Measurements from ENCODE around the gene ME3. TPM values are rescaled to one million over a fixed set of nuclear protein-coding genes. Genes with fewer than 3 reads are reported as not detected.

ME3 gene
- polyA plus RNA-seq, 1 donor (not counting 4 experiments of a cell fraction or from before 2014, with no cell fraction given), result 1.0 TPM

DNA sequence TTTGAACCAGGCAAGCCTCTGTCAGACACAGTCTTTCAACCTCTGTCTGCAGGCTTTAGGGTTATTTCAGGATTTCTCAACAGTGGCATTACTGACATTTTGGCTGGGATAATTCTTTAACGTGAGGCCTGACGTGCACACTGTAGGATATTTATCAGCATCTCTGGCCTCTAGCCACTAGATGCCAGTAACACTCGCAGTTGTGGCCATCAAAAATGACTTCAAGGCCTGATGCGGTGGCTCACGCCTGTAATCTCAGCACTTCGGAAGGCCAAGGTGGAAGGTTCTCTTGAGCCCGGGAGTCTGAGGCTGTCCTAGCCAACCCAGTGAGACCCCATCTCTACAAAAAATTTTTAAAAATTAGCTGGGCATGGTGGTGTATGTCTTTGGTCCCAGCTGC is 184.7 kb downstream of the ME3 start:
- Histone ChIP-seq H3K4me1 (ENCODE audit: control insufficient read depth, extremely low read depth, insufficient read depth, low read length) (peaks cover 19% of the 10 kb centered on the region), H3K4me3 (ENCODE audit: control insufficient read depth in 2 of 3, extremely low read depth in 1 of 3, insufficient read depth in 2 of 3, low read depth in 1 of 3, low read length in 3 of 3) (no peak overlapping the region), H3K9me1 (ENCODE audit: control insufficient read depth, extremely low read depth, insufficient read depth, low read length) (no peaks in the 10 kb centered on the region), H4K20me1 (ENCODE audit: control insufficient read depth, extremely low read depth, insufficient read depth, low read length) (no peaks in the 10 kb centered on the region), H3K36me3 (ENCODE audit: control insufficient read depth in 2 of 2, extremely low read depth in 1 of 2, insufficient read depth in 2 of 2, low read length in 2 of 2) (no peaks in the 10 kb centered on the region), H2AFZ (ENCODE audit: control insufficient read depth, low read length) (no peak overlapping the region), H3K9me3 (ENCODE audit: control insufficient read depth, low read depth, low read length) (no peaks in the 10 kb centered on the region), H3K27ac (ENCODE audit: control insufficient read depth, insufficient read depth, low read length) (no peak overlapping the region), H3K4me2 (ENCODE audit: control insufficient read depth, extremely low read depth, insufficient read depth, low read depth, low read length) (no peak overlapping the region), H3K9ac (ENCODE audit: control insufficient read depth, extremely low read depth, insufficient read depth, low read length) (no peak overlapping the region), H3K27me3 (ENCODE audit: control insufficient read depth, extremely low read depth, insufficient read depth, low read length) (no peaks in the 10 kb centered on the region), H3K79me2 (ENCODE audit: control insufficient read depth, insufficient read depth, low read length) (no peaks in the 10 kb centered on the region)
- no peak for TF ChIP-seq EZH2 (IDR thresholded peaks at IDR 0.05; ENCODE audit: low read length)
- TF ChIP-seq, protein P1, sequence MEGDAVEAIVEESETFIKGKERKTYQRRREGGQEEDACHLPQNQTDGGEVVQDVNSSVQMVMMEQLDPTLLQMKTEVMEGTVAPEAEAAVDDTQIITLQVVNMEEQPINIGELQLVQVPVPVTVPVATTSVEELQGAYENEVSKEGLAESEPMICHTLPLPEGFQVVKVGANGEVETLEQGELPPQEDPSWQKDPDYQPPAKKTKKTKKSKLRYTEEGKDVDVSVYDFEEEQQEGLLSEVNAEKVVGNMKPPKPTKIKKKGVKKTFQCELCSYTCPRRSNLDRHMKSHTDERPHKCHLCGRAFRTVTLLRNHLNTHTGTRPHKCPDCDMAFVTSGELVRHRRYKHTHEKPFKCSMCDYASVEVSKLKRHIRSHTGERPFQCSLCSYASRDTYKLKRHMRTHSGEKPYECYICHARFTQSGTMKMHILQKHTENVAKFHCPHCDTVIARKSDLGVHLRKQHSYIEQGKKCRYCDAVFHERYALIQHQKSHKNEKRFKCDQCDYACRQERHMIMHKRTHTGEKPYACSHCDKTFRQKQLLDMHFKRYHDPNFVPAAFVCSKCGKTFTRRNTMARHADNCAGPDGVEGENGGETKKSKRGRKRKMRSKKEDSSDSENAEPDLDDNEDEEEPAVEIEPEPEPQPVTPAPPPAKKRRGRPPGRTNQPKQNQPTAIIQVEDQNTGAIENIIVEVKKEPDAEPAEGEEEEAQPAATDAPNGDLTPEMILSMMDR (optimal IDR thresholded peaks at IDR 0.05 in 1 of 3, IDR thresholded peaks at IDR 0.05 in 1 of 3, conservative IDR thresholded peaks at IDR 0.05 in 1 of 3; ENCODE audit: extremely low read depth in 1 of 3, insufficient read depth in 2 of 3, low read length in 3 of 3), result no peak
- dilution Hi-C loops (cut with MboI; ENCODE audit: extremely low pct_ligation_motif_present, low sequenced_read_pairs), result no loop called here
- DNase-seq (ENCODE audit: low read depth, low spot score) (no peak), FAIRE-seq (no peak)

DNA sequence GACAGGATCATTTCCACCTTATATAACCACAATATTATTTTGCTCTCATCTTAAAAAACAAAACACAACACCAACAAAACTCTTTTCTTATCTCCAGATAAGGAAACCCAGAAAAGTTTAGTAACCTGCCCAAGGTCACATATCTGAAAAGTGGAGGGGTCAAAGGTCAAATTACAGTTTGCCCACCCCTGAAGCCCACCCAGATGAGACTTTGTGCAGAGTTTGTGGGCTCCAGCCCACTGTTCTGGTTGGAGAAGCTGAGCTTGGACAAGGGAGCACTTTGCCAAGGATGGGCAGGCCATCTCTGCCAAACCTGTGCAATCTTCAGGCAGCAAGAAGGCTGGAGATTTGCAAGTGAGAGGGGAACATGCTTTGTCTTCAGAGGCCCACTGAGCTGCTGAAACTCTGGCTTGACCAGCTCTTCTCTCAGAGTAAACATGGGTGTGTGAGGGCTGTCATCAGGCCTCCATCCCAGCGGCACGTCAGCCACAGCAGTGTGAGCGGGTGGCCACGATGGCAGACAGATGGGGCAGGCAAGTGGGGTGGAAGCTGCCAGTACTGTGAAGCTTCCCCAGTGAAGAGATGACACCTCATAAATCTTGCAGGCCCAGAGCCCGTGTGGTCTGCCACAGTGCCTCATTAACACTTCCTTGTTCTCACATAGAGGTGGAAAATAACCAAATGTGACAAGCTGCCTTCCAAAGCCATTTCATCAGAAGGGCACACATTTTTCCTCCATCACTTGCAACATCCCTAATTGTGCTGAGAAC is 186.0 kb downstream of the ME3 start:
- no peaks in the 10 kb centered on the region for H3K9me3 ChIP-seq (ENCODE audit: control insufficient read depth, low read depth, low read length)
- TF ChIP-seq EZH2 (IDR thresholded peaks at IDR 0.05; ENCODE audit: low read length), result no peak

More for the DNA sequence above, 186.0 kb downstream of the ME3 start:
- no peak overlapping the region for H2AFZ ChIP-seq (ENCODE audit: control insufficient read depth, low read length)
- no peaks in the 10 kb centered on the region for H4K20me1 ChIP-seq (ENCODE audit: control insufficient read depth, extremely low read depth, insufficient read depth, low read length)
- H3K4me1 ChIP-seq (ENCODE audit: control insufficient read depth, extremely low read depth, insufficient read depth, low read length), result peaks cover 19% of the 10 kb centered on the region
- H3K36me3 ChIP-seq (ENCODE audit: control insufficient read depth in 2 of 2, extremely low read depth in 1 of 2, insufficient read depth in 2 of 2, low read length in 2 of 2), result no peaks in the 10 kb centered on the region
- no peak overlapping the region for H3K4me2 ChIP-seq (ENCODE audit: control insufficient read depth, extremely low read depth, insufficient read depth, low read depth, low read length)
- FAIRE-seq, result no peak
- H3K27ac ChIP-seq (ENCODE audit: control insufficient read depth, insufficient read depth, low read length), result no peak overlapping the region
- no peak overlapping the region for H3K9ac ChIP-seq (ENCODE audit: control insufficient read depth, extremely low read depth, insufficient read depth, low read length)
- dilution Hi-C loops (cut with MboI; ENCODE audit: extremely low pct_ligation_motif_present, low sequenced_read_pairs), result no loop called here
- no peaks in the 10 kb centered on the region for H3K79me2 ChIP-seq (ENCODE audit: control insufficient read depth, insufficient read depth, low read length)
- no peak for DNase-seq (ENCODE audit: low read depth, low spot score)
- no peaks in the 10 kb centered on the region for H3K27me3 ChIP-seq (ENCODE audit: control insufficient read depth, extremely low read depth, insufficient read depth, low read length)
- H3K4me3 ChIP-seq (ENCODE audit: control insufficient read depth in 2 of 3, extremely low read depth in 1 of 3, insufficient read depth in 2 of 3, low read depth in 1 of 3, low read length in 3 of 3), result no peak overlapping the region
- H3K9me1 ChIP-seq (ENCODE audit: control insufficient read depth, extremely low read depth, insufficient read depth, low read length), result no peaks in the 10 kb centered on the region
